Measurements from ENCODE around the gene TEC.
"Not testable (repeated sequence)": the region's sequence is repeated elsewhere in the genome, so short reads cannot be mapped to it uniquely, and the experiment has no call there.

The TEC gene

GRCh38 chr4:48167538-48168263 lies 101.9 kb downstream of the TEC start:
- no peak for DNase-seq (ENCODE audit: low read depth, low spot score)

- DNase-seq (ENCODE audit: low read depth, low spot score), result not testable (repeated sequence)
These were observed 105.1 kb downstream of the TEC start for GRCh38 chr4:48164561-48164960.

- no peak for DNase-seq (ENCODE audit: low read depth, low spot score)
These were observed 105.9 kb downstream of the TEC start for GRCh38 chr4:48163746-48164145.

GRCh38 chr4:48162162-48162561 lies 107.5 kb downstream of the TEC start:
- no peak for DNase-seq (ENCODE audit: low read depth, low spot score)

GRCh38 chr4:48157271-48157670 lies 112.4 kb downstream of the TEC start:
- DNase-seq (ENCODE audit: low read depth, low spot score), result no peak

GRCh38 chr4:48156423-48156822 lies 113.2 kb downstream of the TEC start:
- DNase-seq (ENCODE audit: low read depth, low spot score), result no peak

GRCh38 chr4:48153791-48154550 lies 115.7 kb downstream of the TEC start:
- DNase-seq (ENCODE audit: low read depth, low spot score), result no peak

GRCh38 chr4:48152259-48152658 lies 117.4 kb downstream of the TEC start:
- no peak for DNase-seq (ENCODE audit: low read depth, low spot score)

- no peak for DNase-seq (ENCODE audit: low read depth, low spot score)
These were observed 119.7 kb downstream of the TEC start for GRCh38 chr4:48149827-48150370.

- no peak for DNase-seq (ENCODE audit: low read depth, low spot score)
These were observed 122.0 kb downstream of the TEC start for GRCh38 chr4:48147621-48148020.

- no peak for DNase-seq (ENCODE audit: low read depth, low spot score)
These were observed 128.6 kb downstream of the TEC start for GRCh38 chr4:48141048-48141447.

- no peak for DNase-seq (ENCODE audit: low read depth, low spot score)
These were observed 129.9 kb downstream of the TEC start for GRCh38 chr4:48139691-48140090.

GRCh38 chr4:48138936-48139335 lies 130.7 kb downstream of the TEC start:
- DNase-seq (ENCODE audit: low read depth, low spot score), result no peak

GRCh38 chr4:48138511-48138910 lies 131.1 kb downstream of the TEC start:
- DNase-seq (ENCODE audit: low read depth, low spot score), result no peak

- DNase-seq (ENCODE audit: low read depth, low spot score), result no peak
These were observed 131.8 kb downstream of the TEC start for GRCh38 chr4:48137846-48138245.

- no peak for DNase-seq (ENCODE audit: low read depth, low spot score)
These were observed 135.6 kb downstream of the TEC start, which contains the start of gene TXK for GRCh38 chr4:48134081-48134480. Gene TXK (minus strand): TSS chr4:48134250. CDS start chr4:48134170, 80 bp downstream.

GRCh38 chr4:48133669-48134068 lies 136.0 kb downstream of the TEC start:
- no peak for DNase-seq (ENCODE audit: low read depth, low spot score)

GRCh38 chr4:48131736-48132135 lies 137.9 kb downstream of the TEC start:
- DNase-seq (ENCODE audit: low read depth, low spot score), result no peak

- DNase-seq (ENCODE audit: low read depth, low spot score), result no peak
These were observed 139.5 kb downstream of the TEC start for GRCh38 chr4:48130100-48130499.

- DNase-seq (ENCODE audit: low read depth, low spot score), result no peak
These were observed 140.2 kb downstream of the TEC start for GRCh38 chr4:48129307-48130014.

GRCh38 chr4:48127682-48128404 lies 141.8 kb downstream of the TEC start:
- peak; percentile 82 for DNase-seq (ENCODE audit: low read depth, low spot score)

Measured in iPS DF 19.7 (cell line).